Esophagus (tissue), 2 donors: ENCODE measurements around the gene PDCD10. TPM values are rescaled to one million over a fixed set of nuclear protein-coding genes. Genes with fewer than 3 reads are reported as not detected.

ENCODE experiments used
- H3K27ac ChIP-seq, 2 donors: one replicate each; pipeline ENCODE4 v1.5.1; 2013; ENCODE audit warnings: low read depth in 2 of 2, mild to moderate bottlenecking in 2 of 2, inconsistent platforms in 1 of 2, low read length in 1 of 2, moderate library complexity in 1 of 2
- H3K27me3 ChIP-seq, 2 donors: one replicate each; pipeline ENCODE4 v1.6.1; 2013; ENCODE audit warnings: low read length in 2 of 2, control low read depth in 1 of 2, mild to moderate bottlenecking in 1 of 2; ENCODE audit not compliant: insufficient read depth in 2 of 2, control insufficient read depth in 1 of 2
- H3K36me3 ChIP-seq, 2 donors: one replicate each; pipeline ENCODE4 v1.6.1; 2013; ENCODE audit warnings: low read length in 1 of 2; ENCODE audit not compliant: control insufficient read depth in 2 of 2, insufficient read depth in 2 of 2
- H3K4me1 ChIP-seq, 2 donors: one replicate each; pipeline ENCODE4 v1.6.1; 2013; ENCODE audit warnings: low read length in 1 of 2; ENCODE audit not compliant: control insufficient read depth in 2 of 2, insufficient read depth in 2 of 2
- H3K4me3 ChIP-seq, 2 donors: one replicate each; pipeline ENCODE4 v1.5.1; 2013; ENCODE audit warnings: low read length in 2 of 2, mild to moderate bottlenecking in 2 of 2, low read depth in 1 of 2, moderate library complexity in 1 of 2
- H3K9me3 ChIP-seq, 2 donors: one replicate each; pipeline ENCODE4 v1.6.1; 2013; ENCODE audit warnings: mild to moderate bottlenecking in 2 of 2, low read depth in 1 of 2, low read length in 1 of 2, moderate library complexity in 1 of 2; ENCODE audit not compliant: control insufficient read depth in 2 of 2, insufficient read depth in 1 of 2
- WGBS, 2 donors: extraction: QIAGEN DNeasy Blood & Tissue Kit; methylation state at CpG; one replicate each; pipeline ENCODE4 v1.1.7; 2013; 5-methylcytosine and 5-hydroxymethylcytosine counted together
- polyA plus RNA-seq, 2 donors: library from polyadenylated mRNA; stranded (reverse); fragments of 200-250 nt; gene quantifications; one replicate each; pipeline ENCODE4 v1.2.3, GENCODE V29; 2013
- donor health status: healthy with polysubstance abuse.
- donor health status: Bipolar disorder and iron deficiency.

PDCD10 gene
- polyA plus RNA-seq, 2 donors: 29.6 to 68.1 TPM

- Histone ChIP-seq H3K27me3 (no peaks in the 10 kb centered on the region), H3K27ac (no peak overlapping the region), H3K4me3 (no peak overlapping the region), H3K36me3 (no peaks in the 10 kb centered on the region), H3K4me1 (no peaks in the 10 kb centered on the region), H3K9me3 (no peaks in the 10 kb centered on the region)
Measured at GRCh38 chr3:167754049-167754448, 19.4 kb upstream of the PDCD10 start.

- H3K4me3 ChIP-seq: no peak overlapping the region
- H3K36me3 ChIP-seq: no peaks in the 10 kb centered on the region
- H3K4me1 ChIP-seq: no peaks in the 10 kb centered on the region
- no peaks in the 10 kb centered on the region for H3K27me3 ChIP-seq
- no peak overlapping the region for H3K27ac ChIP-seq
- WGBS, 2 donors: 39 to 48% methylated on average over 3 of the region's 3 CpGs
- no peaks in the 10 kb centered on the region for H3K9me3 ChIP-seq
Measured at GRCh38 chr3:167750272-167750971, 15.7 kb upstream of the PDCD10 start.

- Histone ChIP-seq H3K27ac (no peak overlapping the region), H3K27me3 (no peaks in the 10 kb centered on the region), H3K4me1 (no peaks in the 10 kb centered on the region), H3K4me3 (no peak overlapping the region), H3K9me3 (no peaks in the 10 kb centered on the region), H3K36me3 (no peaks in the 10 kb centered on the region)
- 93 to 94% methylated on average over 2 of the region's 2 CpGs for WGBS, 2 donors
Measured at GRCh38 chr3:167749728-167750127, 15.0 kb upstream of the PDCD10 start.

GRCh38 chr3:167749209-167749608, 14.5 kb upstream of the PDCD10 start:
- no peak overlapping the region for H3K27ac ChIP-seq
- no peaks in the 10 kb centered on the region for H3K36me3 ChIP-seq
- no peak overlapping the region for H3K4me3 ChIP-seq
- H3K4me1 ChIP-seq: no peaks in the 10 kb centered on the region
- H3K9me3 ChIP-seq: no peaks in the 10 kb centered on the region
- no peaks in the 10 kb centered on the region for H3K27me3 ChIP-seq

- WGBS, 2 donors: 85 to 90% methylated on average over 2 of the region's 2 CpGs
Measured at GRCh38 chr3:167743799-167744198, 9.1 kb upstream of the PDCD10 start.

GRCh38 chr3:167742338-167742737, 7.6 kb upstream of the PDCD10 start:
- Histone ChIP-seq H3K36me3 (no peaks in the 10 kb centered on the region), H3K27ac (no peak overlapping the region), H3K4me3 (no peak overlapping the region), H3K27me3 (no peaks in the 10 kb centered on the region), H3K9me3 (no peaks in the 10 kb centered on the region), H3K4me1 (no peaks in the 10 kb centered on the region)
- 82 to 94% methylated on average over 2 of the region's 2 CpGs for WGBS, 2 donors

More at GRCh38 chr3:167743799-167744198, 9.1 kb upstream of the PDCD10 start:
- H3K27me3 ChIP-seq: no peaks in the 10 kb centered on the region
- no peak overlapping the region for H3K4me3 ChIP-seq
- no peaks in the 10 kb centered on the region for H3K36me3 ChIP-seq
- H3K4me1 ChIP-seq: no peaks in the 10 kb centered on the region
- H3K9me3 ChIP-seq: no peaks in the 10 kb centered on the region
- no peak overlapping the region for H3K27ac ChIP-seq

- H3K9me3 ChIP-seq: no peaks in the 10 kb centered on the region
- no peak overlapping the region for H3K4me3 ChIP-seq
- WGBS, 2 donors: 63 to 66% methylated on average over 2 of the region's 2 CpGs
- no peaks in the 10 kb centered on the region for H3K27me3 ChIP-seq
- H3K27ac ChIP-seq: no peak overlapping the region
- H3K4me1 ChIP-seq: no peaks in the 10 kb centered on the region
- H3K36me3 ChIP-seq: no peaks in the 10 kb centered on the region
Measured at GRCh38 chr3:167740961-167741587, 6.4 kb upstream of the PDCD10 start.

GRCh38 chr3:167739190-167739810, 4.6 kb upstream of the PDCD10 start:
- Histone ChIP-seq H3K9me3 (no peaks in the 10 kb centered on the region), H3K27me3 (no peaks in the 10 kb centered on the region), H3K4me1 (no peaks in the 10 kb centered on the region), H3K36me3 (no peaks in the 10 kb centered on the region), H3K4me3 (no peak overlapping the region), H3K27ac (no peak overlapping the region)
- WGBS, 2 donors: 85 to 98% methylated on average over 4 of the region's 4 CpGs

GRCh38 chr3:167738037-167738436, 3.3 kb upstream of the PDCD10 start:
- no peak overlapping the region for H3K4me3 ChIP-seq
- no peak overlapping the region for H3K27ac ChIP-seq
- no peaks in the 10 kb centered on the region for H3K36me3 ChIP-seq
- H3K27me3 ChIP-seq: no peaks in the 10 kb centered on the region
- no peaks in the 10 kb centered on the region for H3K4me1 ChIP-seq
- WGBS, 2 donors: 75 to 81% methylated on average over 2 of the region's 2 CpGs
- no peaks in the 10 kb centered on the region for H3K9me3 ChIP-seq

- no peak overlapping the region for H3K27ac ChIP-seq
- no peak overlapping the region for H3K4me3 ChIP-seq
- H3K4me1 ChIP-seq: no peaks in the 10 kb centered on the region
- no peaks in the 10 kb centered on the region for H3K36me3 ChIP-seq
- H3K9me3 ChIP-seq: no peaks in the 10 kb centered on the region
- 67 to 73% methylated on average over 2 of the region's 2 CpGs for WGBS, 2 donors
- H3K27me3 ChIP-seq: no peaks in the 10 kb centered on the region
Measured at GRCh38 chr3:167736997-167737396, 2.3 kb upstream of the PDCD10 start.
